ENCODE measurements around the gene C10orf105.

C10orf105 gene

DNA sequence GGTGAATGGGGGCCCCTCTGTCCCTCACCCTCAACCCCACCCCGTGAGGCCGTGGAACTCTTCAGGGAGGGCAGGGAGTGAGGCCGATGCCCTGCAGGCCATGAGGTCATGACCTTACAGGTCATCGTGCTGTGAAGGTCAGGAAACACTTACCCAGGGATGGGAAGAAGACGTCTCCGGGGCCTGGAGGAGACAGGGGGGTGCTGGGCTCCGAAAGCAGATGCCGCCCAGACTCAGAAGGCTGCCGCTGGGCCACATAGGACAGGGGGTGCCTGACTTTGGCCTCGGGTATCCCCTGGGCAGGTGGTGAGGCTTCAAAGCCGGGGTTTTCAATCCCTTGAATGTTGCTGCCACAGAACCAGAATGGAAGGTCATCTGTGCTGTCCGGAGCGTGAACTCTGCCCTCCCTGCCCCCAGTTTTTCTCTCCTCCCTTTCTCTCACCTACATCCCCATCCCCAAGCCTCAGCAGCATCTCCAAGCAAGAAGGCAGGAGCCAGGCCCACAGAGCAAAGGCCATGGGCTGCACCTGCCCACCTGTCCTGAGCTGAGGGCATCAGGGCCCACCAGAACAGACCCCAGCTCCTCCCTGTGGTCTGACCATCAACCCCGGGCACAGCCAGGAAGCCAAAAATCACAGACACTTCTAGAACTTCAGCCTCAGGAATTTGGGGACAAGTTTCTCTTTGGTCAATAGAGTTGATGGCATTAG, 32.1 kb upstream of the C10orf105 start:
- DNase-seq: no peak

DNA sequence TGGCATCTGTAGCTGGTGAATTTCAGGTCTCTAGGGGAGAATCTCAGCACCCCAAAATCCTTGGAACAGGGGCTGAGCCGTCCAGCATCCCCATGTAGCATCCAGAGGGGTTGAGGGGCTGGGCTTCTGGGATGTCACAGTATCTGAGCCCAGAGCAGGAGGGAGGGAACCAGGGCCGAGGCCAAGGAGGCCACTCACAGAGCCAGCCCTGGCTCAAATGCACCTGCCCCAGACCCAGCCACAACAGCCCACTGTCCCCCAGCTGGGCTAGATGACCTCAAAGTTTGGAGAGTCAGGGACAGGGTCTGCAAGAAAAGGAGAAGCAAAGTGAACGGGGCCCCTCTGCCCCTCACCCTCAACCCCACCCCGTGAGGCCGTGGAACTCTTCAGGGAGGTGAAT, 31.4 kb upstream of the C10orf105 start:
- no peak for DNase-seq

DNA sequence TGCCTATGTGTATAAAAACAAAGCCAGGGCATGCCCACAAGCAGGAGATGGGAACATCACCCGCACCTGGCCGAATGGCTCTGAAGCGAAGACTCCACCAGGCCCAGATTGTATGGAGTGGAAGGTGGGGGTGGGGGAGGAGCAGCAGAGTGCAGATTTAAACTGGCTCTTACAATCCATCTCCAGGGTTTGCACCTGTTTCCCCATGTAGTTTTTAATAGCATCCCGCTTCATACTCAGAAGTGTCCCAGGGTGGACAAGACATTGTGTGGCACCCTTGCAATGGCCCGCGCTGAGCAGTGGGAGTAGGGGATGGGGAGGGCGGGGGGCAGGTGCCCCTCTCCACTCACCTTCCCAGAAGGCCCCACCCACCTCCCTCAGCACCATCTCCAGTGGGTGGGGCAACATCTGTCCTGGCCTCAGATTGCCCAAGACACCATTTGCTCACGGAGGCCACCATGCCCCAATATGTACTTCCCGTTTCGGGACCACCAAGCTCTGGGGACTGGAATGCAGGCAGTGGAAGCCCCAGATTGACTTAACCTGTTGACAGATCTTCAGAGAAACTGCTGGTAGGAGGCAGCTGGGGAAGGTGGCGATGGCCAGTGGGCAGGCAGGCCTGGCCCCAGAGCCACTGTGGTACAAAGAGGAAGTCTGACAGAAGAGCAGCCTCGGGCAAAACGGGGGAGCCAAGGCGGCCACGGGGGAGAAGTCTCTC, 30.7 kb upstream of the C10orf105 start:
- no peak for DNase-seq

DNA sequence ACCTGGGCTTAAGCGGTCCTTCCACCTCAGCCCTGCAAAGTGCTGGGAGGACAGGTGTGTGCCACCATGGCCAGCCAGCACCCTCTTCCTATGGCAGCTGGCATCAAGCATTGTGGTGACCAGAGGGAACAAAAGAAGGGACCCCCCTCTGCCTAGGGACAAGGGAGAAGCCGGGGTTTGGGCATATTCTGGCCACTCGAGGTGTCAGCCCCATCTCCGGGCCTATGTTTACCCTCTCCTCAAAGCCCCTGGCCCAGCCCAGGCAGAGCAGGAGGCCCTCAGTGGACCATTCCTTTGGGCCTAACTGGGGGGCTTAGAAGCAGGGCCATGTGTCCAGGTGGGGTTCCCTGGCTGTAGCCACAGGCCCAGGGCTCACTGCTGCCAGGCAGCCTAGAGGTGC, 29.8 kb upstream of the C10orf105 start:
- no peak for DNase-seq

DNA sequence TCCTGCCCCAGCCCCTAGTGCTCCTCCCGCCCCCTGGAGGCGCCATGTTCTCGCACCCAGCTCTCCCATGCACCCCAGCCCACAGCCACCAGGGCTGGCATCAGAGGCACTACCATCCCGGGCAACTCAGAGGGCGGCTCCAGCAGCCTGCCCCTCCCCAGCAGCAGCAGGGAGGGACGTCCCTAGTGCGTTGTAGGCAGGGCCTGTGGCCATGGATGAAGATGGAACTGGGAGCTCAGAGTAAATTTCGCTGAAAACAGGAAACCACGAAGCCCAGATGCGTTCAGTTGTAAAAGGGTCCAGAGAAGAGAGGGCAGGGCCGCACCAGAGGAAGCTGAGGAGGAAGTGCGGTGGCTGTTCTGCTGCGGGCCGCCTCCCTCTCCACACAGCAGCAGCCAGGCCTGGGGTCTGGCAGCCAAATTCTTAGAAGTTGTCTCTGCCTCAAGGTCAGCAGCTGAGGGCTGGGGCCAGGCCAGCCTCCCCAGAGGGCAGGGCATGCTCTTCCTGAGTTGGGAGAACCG, 29.2 kb upstream of the C10orf105 start:
- peak; percentile 69 for DNase-seq

DNA sequence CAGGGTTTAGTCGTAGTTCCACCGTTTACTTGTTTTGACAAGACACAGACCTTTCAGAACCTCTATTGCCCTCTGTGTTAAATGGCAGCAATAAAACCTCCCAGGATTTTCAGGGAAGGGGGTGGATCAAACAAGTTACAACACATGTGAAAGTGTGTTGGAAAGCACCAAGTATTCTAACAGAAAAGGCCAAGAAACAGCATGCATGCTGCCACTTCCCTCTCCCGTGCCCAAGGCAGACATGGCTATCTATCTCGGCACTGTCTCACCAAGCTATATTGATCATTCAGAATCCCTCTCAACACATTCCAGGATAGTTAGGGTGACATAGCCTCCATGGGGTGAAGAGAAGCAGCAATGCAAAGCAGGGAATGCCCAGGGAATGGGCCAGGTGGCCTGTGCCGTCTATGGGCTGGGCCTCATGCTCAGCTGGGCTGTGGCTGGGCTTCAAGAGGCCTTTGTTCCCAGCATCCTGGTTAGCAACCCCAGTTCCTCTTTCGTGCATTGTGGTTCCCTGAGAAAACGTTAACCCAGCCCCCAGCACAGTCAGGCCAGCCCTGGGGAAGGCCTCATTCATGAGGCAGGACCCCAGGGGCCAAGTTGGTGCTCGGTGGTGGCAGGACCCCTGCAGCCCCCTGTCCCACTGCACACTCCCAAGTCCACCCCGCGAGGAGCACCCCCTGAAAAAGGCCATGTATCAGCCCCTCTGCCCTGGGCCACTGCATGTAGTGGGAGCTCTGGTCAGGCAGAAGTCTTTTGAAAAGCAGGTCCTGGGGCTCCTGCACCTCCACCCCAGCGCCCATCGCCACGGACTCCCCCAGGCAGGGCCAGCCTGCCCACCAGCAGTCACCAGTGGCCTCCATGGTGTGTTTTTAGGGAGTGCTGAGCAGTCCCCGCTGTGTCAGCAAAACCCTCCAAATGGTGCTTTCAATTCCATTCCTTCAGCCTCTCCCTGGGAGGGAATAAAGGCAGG, 28.3 kb upstream of the C10orf105 start:
- DNase-seq: no peak

DNA sequence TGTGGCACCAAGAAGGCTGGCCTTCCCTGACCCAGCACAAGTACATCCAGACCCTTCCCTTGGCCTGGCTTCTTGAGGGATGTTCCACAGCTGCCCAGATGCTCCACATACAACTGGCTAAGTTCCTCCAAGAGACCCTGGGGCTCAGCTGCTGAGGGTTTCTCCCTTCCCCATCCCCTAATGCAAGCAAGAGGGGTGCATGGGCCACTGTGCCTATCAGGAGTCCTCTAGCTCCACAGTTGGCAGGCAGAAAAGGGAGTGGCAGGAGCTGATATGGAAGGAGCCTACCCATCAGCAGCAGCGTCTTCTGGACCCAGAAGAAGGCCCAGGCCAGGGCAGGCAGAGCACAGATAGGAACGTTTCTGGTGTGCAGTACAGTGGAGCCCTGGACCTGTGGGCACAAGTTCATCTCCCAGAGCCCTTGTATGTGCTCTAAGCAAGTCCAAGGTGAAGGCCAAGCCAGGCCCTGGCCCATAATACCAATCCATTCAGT, 27.5 kb upstream of the C10orf105 start:
- DNase-seq: no peak

DNA sequence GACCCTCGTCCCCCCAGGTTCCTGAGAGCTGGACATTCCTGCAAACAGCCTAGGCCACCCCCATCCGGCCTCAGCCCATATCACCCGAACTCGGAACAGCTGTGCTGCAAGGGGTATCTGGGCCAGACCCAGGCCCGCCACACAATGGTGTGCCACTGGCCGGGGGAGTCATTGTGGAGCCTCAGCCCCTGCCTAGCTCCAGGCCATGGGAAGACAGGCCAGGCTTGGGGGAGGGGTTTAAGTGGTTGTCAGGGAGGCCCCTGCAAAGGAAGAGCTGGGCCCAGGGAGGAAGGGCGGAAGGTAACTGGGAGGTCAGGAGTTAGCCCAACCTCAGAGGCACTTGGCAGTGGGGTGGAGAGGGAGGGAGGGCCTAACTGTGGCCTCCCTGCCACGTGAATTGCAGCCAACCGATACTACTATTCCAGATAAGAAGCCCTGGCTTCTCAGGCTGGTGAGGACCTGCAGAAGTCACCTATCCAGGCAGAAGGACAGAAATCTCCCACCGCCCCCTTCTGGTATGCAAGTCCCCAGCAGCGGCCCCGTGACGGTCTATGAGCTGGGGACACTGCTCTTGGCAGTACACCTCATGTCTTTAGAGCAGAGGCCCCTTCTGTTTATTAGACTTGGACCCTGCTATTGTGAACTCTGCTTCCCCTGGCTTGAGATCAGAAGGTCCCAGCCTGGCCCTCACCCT, 26.9 kb upstream of the C10orf105 start:
- no peak for DNase-seq

DNA sequence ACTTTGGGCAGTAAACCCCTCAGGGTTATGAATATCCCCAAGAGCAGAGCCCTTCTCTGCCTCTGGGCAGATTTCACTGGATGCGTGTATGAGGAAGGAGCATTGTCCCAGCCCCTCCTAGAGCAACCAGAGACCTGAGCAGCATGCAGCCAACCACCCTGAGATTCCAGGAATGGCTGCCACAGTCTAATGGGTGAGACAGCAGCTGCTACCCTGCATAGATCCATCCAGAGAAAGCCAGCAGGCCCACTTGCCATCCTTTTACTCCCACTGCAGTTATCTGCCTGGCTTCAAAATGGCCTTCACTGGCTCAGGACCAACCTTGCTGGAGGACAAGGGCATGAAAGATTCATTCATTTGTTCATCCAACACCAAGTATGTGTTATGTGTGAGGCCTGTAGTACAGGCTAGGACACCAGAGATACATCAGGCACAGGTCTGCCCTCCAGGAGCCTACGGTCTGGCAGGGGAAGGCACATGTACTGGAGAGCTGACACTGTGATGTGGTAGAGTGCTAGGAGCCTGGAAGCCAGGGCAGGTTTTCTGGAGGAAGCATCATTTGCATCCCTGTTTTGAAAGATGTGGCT, 26.2 kb upstream of the C10orf105 start:
- DNase-seq: no peak

DNA sequence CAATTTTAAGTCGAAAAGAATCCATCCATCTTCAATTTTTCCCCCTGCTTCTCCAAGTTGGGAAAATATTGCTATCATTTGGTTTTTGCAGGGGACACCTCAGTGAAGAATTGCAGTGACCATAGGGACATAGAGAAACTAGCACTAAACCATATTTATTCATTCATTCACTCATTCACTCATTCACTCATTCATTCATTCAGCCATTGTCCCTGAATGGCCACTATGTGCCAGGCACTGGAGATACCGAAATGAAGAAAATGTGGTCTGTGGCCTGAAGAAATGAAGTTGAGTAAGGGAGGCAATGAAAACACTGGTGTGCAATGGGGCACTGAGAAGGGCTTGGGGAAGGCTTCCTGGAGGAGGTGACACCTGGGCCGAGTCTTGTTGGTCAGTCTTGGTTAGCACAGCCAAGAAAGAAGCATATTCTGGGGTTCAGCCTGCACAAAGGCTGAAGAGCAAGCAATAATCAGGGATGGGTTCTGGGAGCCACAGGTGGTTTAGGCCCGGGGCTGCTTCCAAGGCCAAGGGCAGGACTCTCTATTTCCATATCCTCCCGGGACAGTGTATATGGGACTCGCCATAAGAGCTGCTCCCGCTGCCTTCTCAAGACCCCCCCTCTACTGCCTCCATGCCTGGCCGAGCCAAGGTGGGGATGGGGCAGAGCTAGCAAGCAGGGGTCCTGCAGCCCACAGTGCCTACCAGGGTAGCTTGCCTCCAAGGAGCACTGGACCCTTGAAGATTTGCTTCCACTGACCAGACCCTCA, 25.5 kb upstream of the C10orf105 start:
- DNase-seq: no peak

DNA sequence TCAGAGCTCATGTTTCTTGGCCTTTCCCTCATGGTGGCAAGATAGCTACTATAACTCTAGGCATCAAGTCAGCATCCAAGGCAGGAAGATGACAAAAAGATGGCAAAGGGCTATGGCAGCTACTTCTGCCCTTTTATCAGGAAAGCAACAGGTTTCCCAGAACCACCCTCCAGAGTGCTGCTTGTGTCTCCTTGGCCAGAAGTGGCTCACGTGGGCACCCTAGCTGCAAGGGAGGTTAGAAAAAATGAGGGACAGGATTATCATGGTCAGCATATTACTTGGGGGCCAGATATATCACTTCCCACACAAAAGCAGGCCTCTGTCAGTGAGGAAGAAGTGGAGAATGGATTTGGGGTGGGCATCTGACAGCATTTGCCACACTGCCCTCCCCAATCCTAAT, 24.3 kb upstream of the C10orf105 start:
- no peak for DNase-seq

DNA sequence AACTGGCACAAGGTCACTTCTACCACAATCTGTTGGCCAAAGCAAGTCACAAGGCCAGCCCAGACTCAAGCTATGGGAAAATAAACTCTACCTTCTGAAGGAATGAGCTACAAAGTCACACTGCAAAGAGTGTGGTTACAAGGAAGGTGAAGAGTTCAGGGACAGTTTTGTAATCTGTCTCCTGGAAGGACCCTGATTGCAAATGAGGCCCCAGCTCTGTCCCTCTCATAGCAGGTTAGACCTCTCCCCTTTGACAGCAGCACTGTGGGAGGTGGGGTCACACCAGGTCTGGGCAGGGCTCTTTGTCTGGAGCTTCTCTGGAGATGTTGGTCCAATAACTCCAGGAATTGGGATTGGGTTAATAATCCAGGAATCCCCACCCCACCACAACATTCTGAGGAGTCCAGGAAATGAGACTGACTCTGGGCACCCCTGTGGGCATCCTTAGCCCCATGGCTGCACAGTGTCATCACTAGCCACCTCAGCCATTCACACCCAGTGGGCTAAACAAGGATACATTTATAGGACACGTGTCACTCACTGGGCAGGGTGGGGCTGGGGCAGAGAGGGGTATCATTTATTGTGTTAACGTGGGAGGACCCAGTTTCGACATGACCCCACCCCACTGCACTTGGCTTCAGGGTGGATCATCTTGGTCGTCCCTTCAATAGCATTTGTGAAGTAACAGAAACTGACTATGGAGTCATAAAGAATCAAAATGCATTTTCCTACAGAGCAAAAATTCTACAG, 23.7 kb upstream of the C10orf105 start:
- DNase-seq: no peak

DNA sequence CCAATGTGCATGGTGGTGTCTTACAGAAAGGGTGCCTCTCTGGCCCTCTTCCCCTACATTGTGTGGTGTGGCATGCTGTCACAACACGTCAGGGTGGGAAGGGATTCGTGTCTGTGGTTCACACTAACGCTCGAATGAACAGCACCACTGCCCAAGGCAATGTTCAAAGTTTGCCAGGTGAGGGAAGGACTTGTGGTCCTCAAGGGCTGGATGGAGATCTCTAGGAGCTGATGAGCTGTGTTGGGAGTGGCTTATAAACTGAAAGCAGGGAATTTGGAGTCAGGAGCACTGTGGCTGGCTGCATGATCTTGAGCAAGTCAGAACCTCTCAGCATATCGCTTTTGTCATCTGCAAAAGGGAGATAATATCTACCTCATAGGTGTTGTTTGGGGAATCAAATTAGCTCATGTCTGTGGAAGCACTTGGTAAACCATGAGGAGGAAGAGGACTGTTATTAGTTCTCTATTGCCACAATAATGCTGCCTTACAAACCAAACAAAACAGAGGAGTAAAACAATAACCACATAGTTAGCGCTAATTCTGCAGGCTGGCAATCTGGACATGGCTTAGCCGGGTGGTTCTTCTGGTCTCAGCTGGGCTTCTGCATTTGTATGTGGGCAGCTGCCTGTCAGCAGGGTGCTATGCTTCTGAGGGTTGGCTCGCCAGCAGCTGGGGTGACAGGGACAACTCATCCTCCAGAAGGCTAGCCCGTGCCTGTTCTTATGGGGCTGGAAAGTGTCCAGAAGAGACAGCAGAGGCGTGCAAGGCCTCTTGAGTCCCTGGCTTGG, 22.9 kb upstream of the C10orf105 start:
- DNase-seq: no peak

DNA sequence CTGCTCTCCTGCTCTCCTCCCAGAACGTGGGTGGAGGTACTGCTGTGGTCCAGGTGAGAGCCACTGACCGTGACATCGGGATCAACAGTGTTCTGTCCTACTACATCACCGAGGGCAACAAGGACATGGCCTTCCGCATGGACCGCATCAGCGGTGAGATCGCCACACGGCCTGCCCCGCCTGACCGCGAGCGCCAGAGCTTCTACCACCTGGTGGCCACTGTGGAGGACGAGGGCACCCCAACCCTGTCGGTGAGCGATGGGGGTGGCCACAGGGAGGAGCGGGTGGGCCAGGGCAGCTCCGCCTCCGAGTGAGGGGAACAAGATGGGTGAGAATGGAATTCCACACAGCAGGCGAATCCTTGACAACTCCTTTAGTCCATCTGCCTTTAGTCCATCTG, 22.1 kb upstream of the C10orf105 start:
- DNase-seq: no peak

DNA sequence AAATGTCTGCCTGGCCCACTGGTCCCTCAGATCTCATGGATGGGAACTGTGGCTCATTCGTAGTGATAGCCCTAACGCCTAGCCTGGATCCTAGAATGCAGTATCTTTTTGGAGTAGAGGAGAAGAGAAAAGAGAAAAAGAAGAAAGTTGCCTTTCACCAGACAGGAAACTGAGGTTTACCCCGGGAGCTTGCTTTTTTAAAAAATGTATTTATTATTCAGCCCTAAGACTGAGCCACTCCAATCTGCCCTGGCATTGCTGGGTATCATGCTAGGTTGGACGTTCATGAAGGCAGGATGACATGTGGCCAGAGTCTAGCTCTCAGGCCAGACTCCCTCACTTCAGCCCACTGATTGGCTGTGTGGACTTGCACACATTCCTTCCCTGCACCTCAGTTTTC, 21.5 kb upstream of the C10orf105 start:
- DNase-seq: no peak

DNA sequence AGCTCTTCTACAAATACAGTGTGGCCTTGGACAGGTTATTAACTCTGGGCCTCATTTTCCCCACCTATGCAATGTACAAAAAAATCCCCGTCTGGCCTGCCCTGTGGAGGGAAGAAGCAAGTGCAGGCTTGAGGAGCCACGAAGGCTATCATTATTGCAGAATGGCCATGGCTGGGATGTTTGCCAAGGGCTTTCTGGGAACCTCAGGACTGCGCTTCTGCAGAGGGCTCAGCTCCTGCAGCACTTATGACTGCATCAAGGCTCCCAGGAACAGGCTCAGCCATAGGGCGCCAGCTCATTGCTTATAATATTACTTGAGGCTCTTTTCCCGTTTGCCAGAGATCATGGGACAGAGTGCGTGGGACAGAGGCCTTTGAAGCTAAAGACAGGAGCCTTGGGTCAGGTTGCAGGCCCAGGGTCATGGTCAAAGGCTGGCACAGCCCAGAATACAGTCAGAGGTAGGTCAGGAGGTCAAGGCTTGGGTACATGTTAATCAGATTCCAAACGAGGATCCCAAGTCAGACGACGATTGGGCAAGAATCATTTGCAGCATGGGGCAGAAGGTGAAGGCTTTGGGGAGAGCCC, 20.6 kb upstream of the C10orf105 start:
- DNase-seq: no peak

DNA sequence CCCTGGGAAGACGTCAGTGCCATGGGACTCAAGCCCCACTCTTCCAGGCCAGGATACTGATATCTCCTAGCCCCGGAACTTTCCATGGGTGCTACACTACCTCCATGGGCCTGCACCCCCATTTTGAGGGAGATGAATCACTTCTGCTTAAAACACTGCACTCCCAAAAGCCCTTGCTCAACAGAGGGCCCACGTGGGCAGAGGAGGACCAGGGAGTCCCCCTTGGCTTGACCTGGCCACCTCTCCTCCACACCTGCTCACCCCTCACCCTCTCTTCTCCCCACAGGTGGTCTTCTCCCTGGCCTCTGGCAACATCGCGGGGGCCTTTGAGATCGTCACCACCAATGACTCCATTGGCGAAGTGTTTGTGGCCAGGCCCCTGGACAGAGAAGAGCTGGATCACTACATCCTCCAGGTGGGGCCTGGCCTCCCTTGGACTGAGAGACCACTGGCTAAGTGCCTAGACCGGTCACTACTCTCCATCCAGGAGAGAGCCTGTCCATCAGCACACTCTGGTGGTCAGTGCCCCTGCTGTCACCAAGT, 19.9 kb upstream of the C10orf105 start:
- DNase-seq: no peak

DNA sequence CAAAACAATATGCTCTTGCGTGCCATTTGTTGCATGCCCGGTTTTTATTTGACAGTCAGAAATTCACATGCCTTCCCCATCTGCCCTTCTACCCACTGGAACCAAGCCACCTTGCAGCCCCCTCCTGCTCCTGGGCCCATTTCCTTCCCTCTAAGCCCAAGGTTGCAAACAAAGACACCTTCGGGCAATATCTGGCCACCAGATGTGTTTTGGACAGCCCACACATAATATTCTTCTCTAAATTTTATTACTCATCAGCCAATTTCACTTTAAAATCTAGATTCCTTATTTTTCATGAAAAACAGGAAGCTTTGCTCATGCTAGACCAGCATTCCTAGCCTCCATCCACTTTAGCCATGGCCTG, 18.2 kb upstream of the C10orf105 start:
- DNase-seq: no peak
